Measurements from ENCODE around the gene ABLIM2.

The ABLIM2 gene

GRCh38 chr4:8135666-8136065 lies 22.9 kb downstream of the ABLIM2 start:
- no peak for DNase-seq

- DNase-seq: no peak
Observed at GRCh38 chr4:8133897-8134563, 24.6 kb downstream of the ABLIM2 start.

GRCh38 chr4:8132947-8133705 lies 25.5 kb downstream of the ABLIM2 start:
- no peak for DNase-seq

GRCh38 chr4:8132400-8132799 lies 26.2 kb downstream of the ABLIM2 start:
- DNase-seq: no peak

GRCh38 chr4:8131826-8132225 lies 26.8 kb downstream of the ABLIM2 start:
- no peak for DNase-seq

GRCh38 chr4:8131210-8131609 lies 27.4 kb downstream of the ABLIM2 start:
- no peak for DNase-seq

GRCh38 chr4:8130346-8131066 lies 28.1 kb downstream of the ABLIM2 start:
- no peak for DNase-seq

- DNase-seq: no peak
Observed at GRCh38 chr4:8129785-8130184, 28.8 kb downstream of the ABLIM2 start.

- no peak for DNase-seq
Observed at GRCh38 chr4:8129136-8129535, 29.5 kb downstream of the ABLIM2 start.

- DNase-seq: no peak
Observed at GRCh38 chr4:8128100-8128856, 30.3 kb downstream of the ABLIM2 start.

GRCh38 chr4:8127051-8127826 lies 31.4 kb downstream of the ABLIM2 start:
- no peak for DNase-seq

GRCh38 chr4:8126523-8126922 lies 32.1 kb downstream of the ABLIM2 start:
- no peak for DNase-seq

GRCh38 chr4:8125526-8126056 lies 33.0 kb downstream of the ABLIM2 start:
- no peak for DNase-seq

- no peak for DNase-seq
Observed at GRCh38 chr4:8123870-8124269, 34.7 kb downstream of the ABLIM2 start.

GRCh38 chr4:8123389-8123788 lies 35.2 kb downstream of the ABLIM2 start:
- no peak for DNase-seq

- DNase-seq: no peak
Observed at GRCh38 chr4:8122746-8123145, 35.9 kb downstream of the ABLIM2 start.

- no peak for DNase-seq
Observed at GRCh38 chr4:8121292-8122015, 37.2 kb downstream of the ABLIM2 start.

- no peak for DNase-seq
Observed at GRCh38 chr4:8120501-8120900, 38.1 kb downstream of the ABLIM2 start.

GRCh38 chr4:8119877-8120276 lies 38.7 kb downstream of the ABLIM2 start:
- no peak for DNase-seq

GRCh38 chr4:8118531-8118930 lies 40.1 kb downstream of the ABLIM2 start:
- DNase-seq: no peak

GRCh38 chr4:8118035-8118434 lies 40.6 kb downstream of the ABLIM2 start:
- no peak for DNase-seq
